C4-2B (cell line): Measurements from ENCODE around the gene FRMD4B.

Experiments used
- H3K27ac ChIP-seq: fragments of 450-650 bp; 2 replicates; pipeline ENCODE4 v1.5.1; 2017
- ZFX ChIP-seq: fragments of 450-650 bp; IDR thresholded peaks from 2 replicates; pipeline ENCODE4 v1.6.1; 2017
- TF ChIP-seq, protein P1 (sequence below): fragments of 450-650 bp; conservative IDR thresholded peaks from 2 replicates; pipeline ENCODE4 v1.5.1; 2017; ENCODE audit warnings: mild to moderate bottlenecking

Gene FRMD4B

DNA sequence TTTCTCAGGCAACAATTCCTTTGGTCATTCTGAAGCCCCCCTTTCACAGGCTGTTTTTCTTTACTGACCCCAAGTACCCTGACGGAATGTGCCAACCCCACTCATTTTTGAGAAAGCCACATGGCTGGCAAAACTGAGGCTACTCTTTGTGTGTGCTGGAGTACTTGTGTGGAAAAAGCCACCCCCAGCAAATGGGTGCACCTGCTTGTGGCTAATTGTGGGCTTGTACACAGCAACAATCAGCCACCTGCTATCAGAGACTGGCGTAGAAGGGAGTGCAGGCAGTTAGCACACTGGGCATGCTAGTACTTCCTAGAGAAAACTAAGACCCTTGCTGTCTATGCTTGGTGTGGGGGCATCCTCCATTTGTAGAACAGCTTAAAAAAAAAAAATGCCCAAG is 153.4 kb downstream of the FRMD4B start:
- TF ChIP-seq, protein P1, sequence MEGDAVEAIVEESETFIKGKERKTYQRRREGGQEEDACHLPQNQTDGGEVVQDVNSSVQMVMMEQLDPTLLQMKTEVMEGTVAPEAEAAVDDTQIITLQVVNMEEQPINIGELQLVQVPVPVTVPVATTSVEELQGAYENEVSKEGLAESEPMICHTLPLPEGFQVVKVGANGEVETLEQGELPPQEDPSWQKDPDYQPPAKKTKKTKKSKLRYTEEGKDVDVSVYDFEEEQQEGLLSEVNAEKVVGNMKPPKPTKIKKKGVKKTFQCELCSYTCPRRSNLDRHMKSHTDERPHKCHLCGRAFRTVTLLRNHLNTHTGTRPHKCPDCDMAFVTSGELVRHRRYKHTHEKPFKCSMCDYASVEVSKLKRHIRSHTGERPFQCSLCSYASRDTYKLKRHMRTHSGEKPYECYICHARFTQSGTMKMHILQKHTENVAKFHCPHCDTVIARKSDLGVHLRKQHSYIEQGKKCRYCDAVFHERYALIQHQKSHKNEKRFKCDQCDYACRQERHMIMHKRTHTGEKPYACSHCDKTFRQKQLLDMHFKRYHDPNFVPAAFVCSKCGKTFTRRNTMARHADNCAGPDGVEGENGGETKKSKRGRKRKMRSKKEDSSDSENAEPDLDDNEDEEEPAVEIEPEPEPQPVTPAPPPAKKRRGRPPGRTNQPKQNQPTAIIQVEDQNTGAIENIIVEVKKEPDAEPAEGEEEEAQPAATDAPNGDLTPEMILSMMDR, result no peak
- TF ChIP-seq ZFX, result no peak
- no peak overlapping the region for H3K27ac ChIP-seq

DNA sequence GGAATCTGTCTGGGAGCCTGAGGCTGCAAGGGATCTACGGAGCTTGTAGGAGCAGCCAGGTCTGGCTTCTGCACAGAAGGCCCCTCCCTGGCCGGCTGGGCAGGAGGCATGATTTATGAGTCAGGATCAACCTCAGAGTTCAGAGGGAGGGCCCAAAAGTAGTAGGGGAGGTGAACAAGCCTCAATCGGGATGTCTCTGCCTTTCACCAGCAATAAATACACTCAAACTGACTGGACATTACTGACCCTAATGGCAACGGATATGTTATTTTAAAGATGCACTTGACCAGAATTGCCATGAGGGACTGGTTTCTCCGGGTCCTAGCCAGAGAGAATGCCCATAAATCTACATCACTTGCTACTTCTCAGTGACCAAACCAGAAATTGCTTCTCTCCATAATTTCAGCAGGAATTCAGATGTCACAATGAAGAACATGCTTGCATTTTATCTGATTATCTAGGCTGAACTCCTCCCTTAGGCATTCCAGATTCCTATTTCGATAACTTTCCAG is 153.9 kb downstream of the FRMD4B start:
- no peak for TF ChIP-seq ZFX
- TF ChIP-seq, protein P1, result no peak

DNA sequence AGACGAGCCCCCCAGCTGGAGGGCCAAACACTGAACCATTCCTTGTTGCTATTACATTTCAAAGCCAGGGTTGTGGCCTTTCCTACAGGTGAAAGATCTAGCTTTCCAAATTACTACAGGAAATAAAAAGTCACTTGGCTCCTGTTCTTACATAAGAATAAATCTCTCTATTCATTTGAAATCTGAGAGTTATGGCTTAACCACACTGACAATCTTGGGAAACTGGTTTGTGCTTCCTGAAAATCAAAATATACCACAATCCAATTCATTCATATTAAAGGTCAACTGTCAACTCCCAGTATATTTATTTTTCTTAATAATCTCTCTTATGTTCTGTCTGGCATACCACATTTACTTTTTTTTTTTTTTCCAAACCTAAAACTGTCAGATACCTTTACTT is 159.8 kb downstream of the FRMD4B start:
- no peak for TF ChIP-seq ZFX
- TF ChIP-seq, protein P1, result no peak

More for the DNA sequence above, 153.9 kb downstream of the FRMD4B start:
- no peak overlapping the region for H3K27ac ChIP-seq

DNA sequence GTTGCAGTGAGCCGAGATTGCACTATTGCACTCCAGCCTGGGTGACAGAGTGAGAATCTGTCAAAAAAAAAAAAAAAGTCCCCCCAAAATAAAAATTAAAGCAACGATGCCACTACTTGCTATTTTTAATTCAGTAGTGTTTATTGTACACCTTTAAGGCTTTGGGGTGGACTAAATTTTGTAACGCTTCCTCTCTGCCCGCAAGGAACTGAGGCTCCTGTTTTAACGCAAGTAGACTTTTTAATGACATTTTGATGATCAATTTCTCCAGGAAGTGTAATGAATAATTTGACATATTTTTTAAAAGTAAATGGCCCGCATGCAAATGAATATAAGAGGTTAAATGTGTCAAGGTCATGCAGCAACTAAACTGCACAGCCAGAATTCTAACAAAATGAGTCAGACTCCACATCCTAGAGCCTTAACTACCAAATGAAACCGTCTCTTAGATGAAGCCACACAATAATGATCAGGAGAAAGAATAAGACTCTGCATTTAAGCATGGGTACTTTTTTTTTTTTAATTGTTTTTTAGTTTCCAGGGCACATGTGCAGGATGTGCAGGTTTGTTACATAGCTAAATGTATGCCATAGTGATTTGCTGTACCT is 166.7 kb downstream of the FRMD4B start:
- H3K27ac ChIP-seq, result no peak overlapping the region
- no peak for TF ChIP-seq ZFX
- TF ChIP-seq, protein P1, result no peak

More for the DNA sequence above, 159.8 kb downstream of the FRMD4B start:
- H3K27ac ChIP-seq, result no peak overlapping the region

DNA sequence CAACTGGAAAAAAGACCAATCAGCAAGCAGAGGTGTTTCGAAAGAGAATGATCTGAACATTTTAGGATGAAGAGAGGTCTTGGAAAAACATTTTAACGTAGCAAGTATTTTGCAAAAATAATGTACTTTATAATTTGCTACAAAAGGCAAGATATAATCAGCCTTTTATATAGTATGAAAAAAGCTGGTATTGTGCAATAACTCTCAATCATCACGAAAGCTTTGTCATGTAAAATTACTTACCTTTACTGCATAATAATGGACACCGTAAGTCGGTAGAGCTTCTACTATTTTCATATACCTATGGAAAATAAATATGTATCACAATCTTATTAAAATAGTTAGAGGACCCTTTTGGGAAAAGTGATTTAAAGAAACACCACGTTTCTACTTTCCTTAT is 167.8 kb downstream of the FRMD4B start:
- TF ChIP-seq ZFX, result no peak
- TF ChIP-seq, protein P1, result no peak
- H3K27ac ChIP-seq, result no peak overlapping the region

DNA sequence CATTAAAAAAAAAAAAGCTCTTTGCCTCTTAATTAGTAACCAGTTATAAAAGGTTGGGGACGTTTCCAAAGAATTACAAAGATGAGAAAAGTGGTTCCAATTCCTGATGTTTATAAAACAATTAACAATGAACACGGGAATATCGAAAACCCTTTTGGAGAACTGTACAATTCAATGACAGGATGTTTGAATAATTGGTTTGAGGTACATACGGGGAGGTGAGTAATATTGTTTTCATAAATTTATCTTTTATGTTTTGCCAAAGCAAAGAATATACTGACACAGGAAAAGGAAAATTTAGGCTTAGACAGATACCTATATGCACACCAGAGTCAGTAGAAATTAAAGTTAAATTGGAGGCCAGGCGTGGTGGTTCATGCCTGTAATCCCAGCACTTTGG is 168.9 kb downstream of the FRMD4B start:
- H3K27ac ChIP-seq, result no peak overlapping the region
- TF ChIP-seq ZFX, result no peak
- TF ChIP-seq, protein P1, result no peak

DNA sequence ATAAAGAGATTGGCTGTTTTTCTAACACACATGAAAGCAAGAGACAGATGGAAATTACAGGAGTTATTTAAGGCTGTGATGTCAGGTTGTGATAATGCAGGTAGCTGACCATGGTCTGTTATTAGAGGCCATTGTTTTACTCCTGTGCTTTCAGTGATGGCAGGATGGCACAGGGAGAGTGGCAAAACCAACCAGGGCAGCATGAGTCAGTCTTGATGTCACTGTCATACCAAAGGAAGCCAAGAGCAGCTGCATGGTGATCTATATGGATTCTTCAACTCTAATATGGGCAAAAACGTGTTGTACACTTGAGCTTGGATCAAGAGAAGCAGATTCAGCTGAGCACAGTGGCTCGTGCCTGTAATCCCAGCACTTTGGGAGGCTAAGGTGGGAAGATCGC is 171.6 kb downstream of the FRMD4B start:
- TF ChIP-seq, protein P1, result no peak

More for the DNA sequence above, 171.6 kb downstream of the FRMD4B start:
- no peak overlapping the region for H3K27ac ChIP-seq
